Measurements from ENCODE around the gene RSAD1. TPM values are rescaled to one million over a fixed set of nuclear protein-coding genes. Genes with fewer than 3 reads are reported as not detected.

RSAD1 gene
- total RNA-seq, 2 donors from 2014 or later: 33.7 to 44.1 TPM

DNA sequence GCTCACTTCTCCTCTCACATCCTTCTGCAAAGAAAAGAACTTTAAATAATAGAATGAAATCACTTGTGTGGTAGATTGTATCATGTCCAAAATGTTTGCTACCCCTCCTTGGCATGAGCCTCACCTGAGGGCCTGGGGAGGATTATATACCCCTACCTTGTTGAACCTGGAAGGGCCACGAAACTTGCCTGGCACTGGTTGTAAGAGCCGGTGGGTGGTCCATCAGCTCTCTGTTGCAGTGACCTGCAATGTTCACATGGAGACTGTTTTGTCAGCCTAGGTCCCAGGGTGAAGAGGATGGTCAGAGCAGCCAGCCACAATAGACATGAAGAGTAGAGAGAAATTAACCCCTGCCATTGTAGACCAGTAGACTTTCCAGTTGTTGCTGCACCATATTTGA, 10.2 kb downstream of the RSAD1 start:
- H3K36me3 ChIP-seq: peaks cover 0 to 8% of the 10 kb centered on the region in 2 donors
- no peaks in the 10 kb centered on the region for H3K9me3 ChIP-seq
- WGBS: 97% methylated on average over 2 of the region's 2 CpGs
- no peak overlapping the region for H3K27ac ChIP-seq
- intact Hi-C loops (cut with DNase I): no loop called here
- no peaks in the 10 kb centered on the region for H3K4me1 ChIP-seq (replicated peaks)
- no peak overlapping the region for H3K4me3 ChIP-seq
- TF ChIP-seq POLR2A (IDR thresholded peaks at IDR 0.05) (no peak), POLR2AphosphoS5 (IDR thresholded peaks at IDR 0.05) (no peak), CTCF (IDR thresholded peaks at IDR 0.05) (no peak)
- no peaks in the 10 kb centered on the region for H3K27me3 ChIP-seq (replicated peaks; ENCODE audit: insufficient read depth)
- no peak for DNase-seq (ENCODE audit: low spot score)

DNA sequence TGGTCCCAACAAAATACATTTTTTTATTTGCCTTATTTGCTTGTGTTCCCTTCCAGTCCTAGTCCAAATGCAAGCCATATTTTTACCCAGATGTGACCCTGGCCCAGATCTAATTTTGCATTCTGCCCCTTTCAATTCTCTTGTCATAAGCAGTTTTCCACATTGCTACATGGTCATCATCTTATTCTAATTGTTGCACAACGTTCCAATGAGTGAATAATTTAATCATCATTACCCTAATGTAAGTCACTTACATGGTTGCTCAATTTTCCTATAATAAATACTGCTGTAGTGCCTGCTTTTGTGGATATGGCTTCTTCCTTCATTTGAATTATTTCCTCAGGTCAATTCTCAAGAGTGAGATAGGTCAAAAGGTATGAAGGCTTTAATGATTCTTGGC, 12.8 kb downstream of the RSAD1 start:
- no peak for DNase-seq (ENCODE audit: low spot score)
- 52% methylated on average over 1 of the region's 1 CpG for WGBS
- no peak for TF ChIP-seq CTCF (IDR thresholded peaks at IDR 0.05)
- TF ChIP-seq POLR2A (IDR thresholded peaks at IDR 0.05): no peak
- TF ChIP-seq POLR2AphosphoS5 (IDR thresholded peaks at IDR 0.05): no peak
- Histone ChIP-seq H3K27me3 (replicated peaks; ENCODE audit: insufficient read depth) (no peaks in the 10 kb centered on the region), H3K4me3 (no peak overlapping the region), H3K27ac (no peak overlapping the region), H3K9me3 (no peaks in the 10 kb centered on the region), H3K36me3 (no peaks in the 10 kb centered on the region), H3K4me1 (replicated peaks) (no peaks in the 10 kb centered on the region)
- intact Hi-C loops (cut with DNase I): no loop called here

GRCh38 chr17:50492214-50492613, 13.6 kb downstream of the RSAD1 start:
- Histone ChIP-seq H3K4me3 (no peak overlapping the region), H3K9me3 (no peaks in the 10 kb centered on the region), H3K27me3 (replicated peaks; ENCODE audit: insufficient read depth) (no peaks in the 10 kb centered on the region), H3K4me1 (replicated peaks) (no peaks in the 10 kb centered on the region), H3K36me3 (no peaks in the 10 kb centered on the region), H3K27ac (no peak overlapping the region)
- DNase-seq (ENCODE audit: low spot score): no peak
- intact Hi-C loops (cut with DNase I): no loop called here
- no peak for TF ChIP-seq POLR2AphosphoS5 (IDR thresholded peaks at IDR 0.05)
- no peak for TF ChIP-seq CTCF (IDR thresholded peaks at IDR 0.05)
- no peak for TF ChIP-seq POLR2A (IDR thresholded peaks at IDR 0.05)
- 85% methylated on average over 8 of the region's 8 CpGs for WGBS

- TF ChIP-seq POLR2A (IDR thresholded peaks at IDR 0.05) (no peak), CTCF (IDR thresholded peaks at IDR 0.05) (no peak), POLR2AphosphoS5 (IDR thresholded peaks at IDR 0.05) (no peak)
- intact Hi-C loops (cut with DNase I): no loop called here
- no peaks in the 10 kb centered on the region for H3K27me3 ChIP-seq (replicated peaks; ENCODE audit: insufficient read depth)
- no peak overlapping the region for H3K27ac ChIP-seq
- no peaks in the 10 kb centered on the region for H3K4me1 ChIP-seq (replicated peaks)
- no peak for DNase-seq (ENCODE audit: low spot score)
- no peaks in the 10 kb centered on the region for H3K36me3 ChIP-seq
- whole genome bisulfite sequencing: 28% methylated on average over 3 of the region's 3 CpGs
- no peaks in the 10 kb centered on the region for H3K9me3 ChIP-seq
- no peak overlapping the region for H3K4me3 ChIP-seq
These were observed 15.1 kb downstream of the RSAD1 start for GRCh38 chr17:50493744-50494143.

DNA sequence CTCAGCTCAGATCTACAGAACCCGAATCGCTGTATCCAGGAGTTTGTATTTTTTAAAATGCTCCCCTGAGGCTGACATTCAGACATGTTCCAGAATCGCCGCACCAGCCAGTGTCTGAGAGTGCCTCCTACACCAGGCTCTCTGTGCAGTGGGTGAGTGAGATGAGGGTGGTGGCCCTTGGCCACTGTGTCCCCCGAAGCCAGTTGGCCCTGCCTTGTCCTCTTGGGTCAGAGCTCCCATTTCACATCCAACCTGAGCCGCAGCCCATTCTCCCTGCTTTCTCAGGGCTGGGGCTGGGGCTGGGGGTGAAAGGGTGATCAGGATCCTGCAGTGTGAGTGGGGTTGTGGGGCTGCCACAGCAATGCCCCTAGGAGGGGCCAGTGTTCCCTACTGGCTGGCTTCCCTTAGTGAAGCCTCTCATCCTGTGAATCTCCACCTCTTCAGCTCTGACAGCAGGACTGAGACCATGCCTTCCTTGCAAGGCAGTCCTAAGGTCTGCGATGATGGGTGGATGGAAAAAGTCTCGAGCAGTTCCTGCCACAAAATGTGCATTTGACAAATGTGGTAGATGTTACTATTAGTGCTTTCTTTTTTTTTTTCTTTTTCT, 16.7 kb downstream of the RSAD1 start:
- Histone ChIP-seq H3K4me1 (replicated peaks) (no peaks in the 10 kb centered on the region), H3K4me3 (no peak overlapping the region), H3K36me3 (no peaks in the 10 kb centered on the region), H3K27me3 (replicated peaks; ENCODE audit: insufficient read depth) (no peaks in the 10 kb centered on the region), H3K27ac (no peak overlapping the region), H3K9me3 (no peaks in the 10 kb centered on the region)
- intact Hi-C loops (cut with DNase I): no loop called here
- DNase-seq (ENCODE audit: low spot score): no peak
- WGBS: 90% methylated on average over 8 of the region's 8 CpGs
- TF ChIP-seq POLR2A (IDR thresholded peaks at IDR 0.05) (no peak), POLR2AphosphoS5 (IDR thresholded peaks at IDR 0.05) (no peak)
